ENCODE data around the gene CYP46A1.

Gene CYP46A1

GRCh38 chr14:99744199-99744872 lies 60.2 kb downstream of the CYP46A1 start:
- no peak for DNase-seq (ENCODE audit: low spot score)

DNA sequence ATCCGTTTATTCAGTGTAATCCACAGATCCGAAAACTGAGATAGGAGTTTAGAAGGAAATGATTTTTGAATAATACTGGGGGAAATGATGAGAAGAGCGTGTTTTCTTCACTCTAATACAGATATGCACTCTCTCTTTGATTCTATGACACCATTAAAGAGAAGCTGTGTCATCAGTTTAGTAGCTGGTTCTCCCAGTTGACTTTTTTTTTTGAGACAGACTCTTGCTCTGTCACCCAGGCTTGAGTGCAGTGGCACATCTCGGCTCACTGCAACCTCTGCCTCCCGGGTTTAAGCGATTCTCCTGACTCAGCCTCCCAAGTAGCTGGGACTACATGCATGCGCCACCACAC lies 60.8 kb downstream of the CYP46A1 start:
- no peak for DNase-seq (ENCODE audit: low spot score)

DNA sequence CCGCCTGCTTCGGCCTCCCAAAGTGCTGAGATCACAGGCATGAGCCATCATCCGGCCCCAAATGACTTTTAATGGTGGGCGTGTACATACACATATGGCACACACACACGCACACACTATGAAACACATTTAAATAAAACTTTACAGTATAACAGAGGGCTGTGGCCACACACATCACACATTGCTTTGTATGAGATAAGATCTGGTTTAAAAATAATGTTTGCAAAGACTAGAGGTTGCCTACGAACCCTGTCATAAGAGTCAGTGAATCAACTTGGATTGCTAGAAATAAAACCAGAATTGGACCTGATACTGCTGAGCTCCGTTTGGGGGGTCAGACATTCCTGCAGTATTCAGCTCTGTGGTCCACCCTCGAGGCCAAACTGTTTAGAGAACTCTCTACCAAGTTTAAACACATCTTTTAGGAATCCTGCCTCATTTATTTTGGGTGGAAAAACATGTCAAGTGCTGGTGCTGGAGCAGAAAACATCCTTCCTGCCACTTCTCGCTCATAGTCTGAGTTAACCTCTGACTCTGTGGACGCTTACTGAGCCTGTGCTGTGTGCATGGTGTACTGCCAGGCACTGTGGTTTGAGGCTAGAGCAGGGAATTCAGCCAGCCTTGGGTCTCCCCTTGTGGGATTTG lies 61.3 kb downstream of the CYP46A1 start:
- DNase-seq (ENCODE audit: low spot score), result no peak

DNA sequence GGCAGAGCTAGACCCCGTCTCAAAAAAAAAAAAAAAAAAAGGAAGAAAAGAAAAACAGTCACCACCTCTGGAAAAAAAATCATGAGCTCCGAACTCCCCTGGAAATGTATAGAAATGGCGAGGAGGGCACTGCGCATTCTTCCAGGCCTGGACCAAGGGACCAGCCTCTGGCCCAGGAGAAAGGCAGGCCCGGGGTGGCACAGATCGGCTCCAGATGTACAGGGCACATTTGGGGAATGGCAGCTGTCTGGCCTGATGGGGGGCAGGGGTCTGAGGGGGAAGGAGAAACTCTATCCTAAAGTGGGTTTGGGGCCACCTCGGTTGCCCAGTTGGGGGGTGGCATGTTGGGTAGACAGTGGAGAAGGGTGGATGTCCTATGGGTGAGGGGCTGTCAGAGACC lies 63.1 kb downstream of the CYP46A1 start:
- no peak for DNase-seq (ENCODE audit: low spot score)

DNA sequence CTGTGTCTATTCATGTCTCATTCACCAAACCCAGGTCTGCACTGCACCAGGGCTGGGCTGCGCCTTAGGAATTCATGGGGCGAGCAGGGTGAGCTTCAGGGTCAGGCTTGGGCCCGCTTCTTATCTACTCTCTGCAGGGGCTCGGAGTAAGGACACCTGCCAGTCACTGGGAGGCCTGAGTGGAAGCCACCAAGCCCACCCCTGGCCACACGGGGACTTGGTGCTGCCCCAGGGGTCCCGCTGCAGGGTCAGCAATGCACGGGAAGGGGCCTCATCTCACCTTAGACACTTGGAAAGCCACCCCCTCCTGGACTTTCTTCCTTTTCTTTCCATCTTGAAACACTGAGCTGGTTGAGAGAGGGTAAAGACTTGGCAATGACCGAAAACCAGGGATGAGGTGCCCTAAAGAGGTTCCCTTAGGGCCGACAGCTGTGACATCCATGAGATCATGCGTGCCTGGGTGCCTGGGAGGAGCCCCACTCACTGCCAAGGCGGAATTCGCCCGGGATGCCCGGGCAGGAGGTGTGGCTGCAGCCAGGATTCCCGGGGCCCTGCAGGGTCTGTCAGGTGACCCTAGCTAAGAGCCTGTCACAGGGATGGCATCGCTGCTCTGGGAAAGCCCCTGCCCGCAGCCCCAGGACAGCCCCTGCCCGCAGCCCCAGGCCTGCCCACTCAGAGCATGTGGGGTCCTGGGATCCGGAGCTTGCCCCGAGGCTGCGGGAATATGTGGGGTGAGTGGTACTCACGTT lies 63.7 kb downstream of the CYP46A1 start:
- DNase-seq (ENCODE audit: low spot score), result no peak

- no peak for DNase-seq (ENCODE audit: low spot score)
These were observed 64.4 kb downstream of the CYP46A1 start for GRCh38 chr14:99748529-99748928.

- no peak for DNase-seq (ENCODE audit: low spot score)
These were observed 65.0 kb downstream of the CYP46A1 start for GRCh38 chr14:99749142-99749541.

DNA sequence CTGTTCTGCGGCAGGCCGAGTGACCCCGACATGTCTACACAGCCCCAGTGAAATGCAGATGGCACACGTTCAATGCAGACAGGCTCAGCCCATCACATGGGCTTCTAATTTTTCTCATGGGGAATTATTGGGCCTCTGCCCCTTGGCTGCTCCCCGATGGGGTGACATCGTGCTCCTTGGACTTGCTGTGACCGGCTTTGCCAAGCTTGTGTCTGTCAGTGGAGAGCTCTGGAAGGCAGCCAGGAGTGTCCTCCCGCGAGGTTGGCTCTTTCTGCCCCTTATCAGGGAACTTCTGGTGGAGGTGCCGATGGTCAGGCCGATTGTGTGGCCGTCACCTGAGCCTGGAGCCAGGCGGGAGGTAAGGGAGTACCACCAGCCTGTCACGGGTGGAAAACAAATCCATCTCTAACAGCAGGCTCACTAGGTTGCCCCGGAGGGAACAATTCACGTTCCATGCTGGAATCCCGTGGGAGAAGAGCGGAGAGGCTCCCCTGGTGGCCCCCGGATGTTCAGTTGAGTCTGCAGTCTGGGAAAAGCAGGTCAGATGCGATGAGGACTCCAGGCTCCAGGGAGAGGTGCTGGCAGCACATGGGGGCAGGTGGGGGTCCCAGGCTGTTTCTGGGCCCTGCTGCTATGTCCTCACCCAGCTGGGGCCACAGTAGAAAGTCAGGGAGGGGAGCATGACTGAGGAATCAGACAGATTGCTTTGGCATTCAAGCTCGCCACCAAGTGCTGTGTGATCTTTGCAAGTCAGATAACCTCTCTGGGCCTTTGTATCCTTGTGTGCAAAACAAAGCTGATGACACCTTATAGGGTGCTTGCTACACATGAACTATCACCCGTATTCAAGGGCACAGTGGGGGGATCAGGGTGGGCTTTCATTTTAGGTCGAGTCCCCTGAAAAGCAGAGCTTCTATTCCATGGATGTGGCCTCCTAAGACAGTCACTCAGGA lies 65.9 kb downstream of the CYP46A1 start:
- DNase-seq (ENCODE audit: low spot score), result no peak

- DNase-seq (ENCODE audit: low spot score), result no peak
These were observed 66.8 kb downstream of the CYP46A1 start for GRCh38 chr14:99750746-99751450.

- DNase-seq (ENCODE audit: low spot score), result no peak
These were observed 67.7 kb downstream of the CYP46A1 start for GRCh38 chr14:99751539-99752485.

GRCh38 chr14:99752486-99753121 lies 68.5 kb downstream of the CYP46A1 start:
- no peak for DNase-seq (ENCODE audit: low spot score)

- DNase-seq (ENCODE audit: low spot score), result no peak
These were observed 69.4 kb downstream of the CYP46A1 start for GRCh38 chr14:99753225-99754140.

GRCh38 chr14:99754141-99755067 lies 70.3 kb downstream of the CYP46A1 start:
- no peak for DNase-seq (ENCODE audit: low spot score)

DNA sequence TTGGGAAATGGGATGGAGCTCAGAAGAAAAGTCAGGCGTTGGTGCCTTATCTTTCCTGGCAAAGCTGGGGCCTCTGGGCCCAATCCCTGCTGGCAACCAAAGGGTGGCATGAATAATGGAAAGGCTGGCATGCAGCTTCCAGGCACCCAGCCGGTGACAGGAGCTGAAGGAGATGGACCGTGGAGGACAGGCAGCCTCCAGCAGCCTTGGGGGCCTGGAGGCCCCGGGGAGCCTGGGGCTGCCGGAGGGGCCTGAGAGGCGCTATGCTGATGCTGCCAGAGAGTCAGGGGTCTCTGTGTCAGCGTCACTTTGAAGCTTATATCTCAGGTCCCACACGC lies 70.9 kb downstream of the CYP46A1 start:
- no peak for DNase-seq (ENCODE audit: low spot score)

DNA sequence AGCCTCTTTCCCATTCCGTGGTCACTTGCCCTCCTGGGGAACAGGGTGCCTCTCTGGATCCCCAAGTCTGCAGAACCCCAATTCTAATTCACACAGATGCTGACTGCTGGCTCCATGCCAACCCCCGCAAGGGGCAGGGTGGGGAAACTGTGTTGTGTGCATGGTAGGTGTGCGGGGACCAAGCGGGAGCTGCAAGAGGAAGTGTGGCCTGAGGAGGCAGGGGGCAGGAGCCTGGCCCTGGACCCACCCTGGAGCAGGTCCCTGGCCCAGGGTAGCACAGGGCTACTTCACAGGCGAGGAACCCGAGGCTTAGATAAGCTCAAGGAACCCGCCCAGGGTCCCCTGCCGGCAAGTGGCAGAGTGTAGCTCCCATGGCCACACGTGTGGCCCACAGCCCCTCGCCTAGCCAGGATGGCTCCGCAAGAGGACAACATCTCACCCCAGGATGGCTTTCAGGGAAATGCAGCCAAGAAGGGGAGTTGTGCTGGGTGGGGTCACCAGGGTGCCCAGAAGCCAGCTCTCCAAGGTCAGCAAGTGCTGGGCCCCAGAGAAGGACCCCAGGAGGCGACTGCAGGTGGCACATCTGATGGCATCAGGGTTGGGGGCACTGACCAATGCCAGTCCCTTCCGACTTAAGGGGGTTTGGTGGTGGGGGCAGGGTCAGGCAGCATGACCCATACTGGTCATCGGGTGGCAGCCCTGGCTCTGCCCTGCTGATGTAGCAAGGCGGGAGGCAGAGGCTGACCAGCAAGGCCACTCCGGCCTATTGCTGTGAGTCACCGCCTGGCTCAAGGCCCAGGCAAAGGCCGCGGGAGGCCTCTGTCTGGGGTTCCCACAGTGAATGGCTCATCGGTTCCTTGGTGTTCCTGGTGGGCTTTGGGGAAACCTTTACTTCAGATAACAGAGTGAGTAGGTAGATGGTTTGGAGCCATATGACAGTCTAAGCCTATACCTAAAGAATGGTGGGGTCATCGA lies 71.8 kb downstream of the CYP46A1 start:
- DNase-seq (ENCODE audit: low spot score), result no peak

- DNase-seq (ENCODE audit: low spot score), result no peak
These were observed 72.7 kb downstream of the CYP46A1 start for GRCh38 chr14:99756796-99757195.
